HG02973 (cell line): ENCODE measurements around the gene SMTNL1.

Source experiments
- ATAC-seq: cut with Tn5 transposase; IDR thresholded peaks from one replicate; pipeline ENCODE4 v1.9.1; 2021; ENCODE audit warnings: moderate library complexity; ENCODE audit not compliant: unreplicated experiment

SMTNL1 gene

DNA sequence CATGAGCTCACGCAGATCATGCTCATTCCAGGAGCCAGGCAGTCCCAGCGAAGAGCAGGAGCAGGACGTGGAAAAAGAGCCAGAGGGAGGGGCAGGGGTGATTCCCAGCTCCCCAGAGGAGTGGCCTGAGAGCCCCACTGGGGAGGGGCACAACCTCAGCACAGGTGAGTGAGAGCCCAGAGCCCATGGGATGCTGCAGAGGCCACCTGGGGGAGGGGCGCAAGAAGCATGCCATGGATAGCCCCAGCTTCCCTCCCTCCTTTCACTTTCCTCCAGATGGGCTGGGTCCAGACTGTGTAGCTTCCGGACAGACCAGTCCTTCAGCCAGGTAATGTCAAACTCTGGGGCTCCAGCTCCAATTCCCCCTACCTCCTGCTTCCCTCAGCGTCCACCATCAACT, 6.2 kb downstream of the SMTNL1 start:
- ATAC-seq = no peak

- ATAC-seq = no peak
Measured at GRCh38 chr11:57544566-57544965, 7.2 kb downstream of the SMTNL1 start.

- ATAC-seq = no peak
Measured at GRCh38 chr11:57545883-57546282, 8.5 kb downstream of the SMTNL1 start.

DNA sequence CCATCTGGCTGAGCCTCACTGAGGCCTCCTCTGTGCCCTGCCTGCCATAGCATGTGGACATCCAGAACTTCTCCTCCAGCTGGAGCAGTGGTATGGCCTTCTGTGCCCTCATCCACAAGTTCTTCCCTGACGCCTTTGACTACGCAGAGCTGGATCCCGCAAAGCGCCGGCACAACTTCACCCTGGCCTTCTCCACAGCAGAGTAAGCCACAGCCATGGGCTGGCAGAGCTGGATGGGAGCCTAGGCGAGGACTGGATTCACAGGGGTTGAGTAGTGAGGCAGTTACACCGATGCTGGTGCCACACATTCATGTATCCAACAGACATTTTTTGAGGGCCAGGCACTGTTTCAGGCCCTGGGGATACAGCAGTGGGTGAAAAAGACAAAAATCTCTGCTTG, 9.1 kb downstream of the SMTNL1 start:
- ATAC-seq = no peak

DNA sequence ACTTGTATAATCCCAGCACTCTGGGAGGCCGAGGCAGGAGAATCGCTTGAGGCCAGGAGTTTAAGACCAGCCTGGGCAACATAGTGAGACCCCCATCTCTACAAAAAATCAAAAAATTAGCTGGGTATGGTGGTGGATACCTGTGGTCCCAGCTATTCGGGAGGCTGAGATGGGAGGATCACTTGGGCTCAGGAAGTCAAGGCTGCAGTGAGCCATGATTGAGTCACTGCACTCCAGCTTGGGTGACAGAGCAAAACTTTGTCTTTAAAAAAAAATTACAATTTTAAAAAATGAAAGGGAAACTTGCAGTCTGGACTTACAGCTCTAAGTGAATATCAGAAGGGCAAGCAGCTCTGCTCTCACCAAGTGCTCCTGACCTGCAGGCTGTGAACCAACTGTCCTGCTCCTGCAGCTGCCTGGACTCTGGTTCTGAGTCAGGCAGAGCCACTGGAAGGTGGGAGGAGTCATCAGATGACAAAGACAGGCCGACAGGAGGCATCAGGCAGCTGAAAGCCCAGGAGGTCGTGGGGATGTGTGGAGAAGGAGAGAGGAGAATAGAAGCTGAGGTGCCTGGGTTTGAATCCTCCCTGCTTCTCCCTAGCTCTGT, 9.6 kb downstream of the SMTNL1 start:
- peak; percentile 62 for ATAC-seq

DNA sequence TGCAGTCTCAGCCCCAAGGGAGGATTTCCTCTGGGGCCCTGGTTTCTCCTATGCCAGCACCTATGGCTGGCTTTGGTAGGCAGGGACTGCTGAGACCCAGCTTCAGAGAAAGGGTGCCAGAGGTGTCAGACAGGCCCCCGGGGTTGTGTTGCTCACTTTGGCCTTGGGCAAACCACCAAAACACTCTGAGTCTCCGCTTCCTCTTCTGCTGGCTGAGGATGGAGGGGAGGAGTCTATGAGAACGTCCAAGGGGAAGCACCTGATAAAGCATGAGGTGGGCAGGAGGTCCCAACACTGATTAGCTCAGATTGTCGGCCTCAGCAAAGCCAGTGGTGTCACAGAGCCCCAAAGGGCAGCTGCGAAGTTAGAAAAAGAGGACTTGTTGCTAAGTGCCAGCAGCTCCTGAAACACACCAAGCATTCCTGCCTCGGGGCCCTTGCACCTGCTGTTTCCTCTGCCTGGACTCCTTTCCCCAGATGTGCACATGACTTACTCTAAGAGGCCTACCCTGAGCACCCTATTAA, 10.5 kb downstream of the SMTNL1 start:
- ATAC-seq = peak; percentile 89

DNA sequence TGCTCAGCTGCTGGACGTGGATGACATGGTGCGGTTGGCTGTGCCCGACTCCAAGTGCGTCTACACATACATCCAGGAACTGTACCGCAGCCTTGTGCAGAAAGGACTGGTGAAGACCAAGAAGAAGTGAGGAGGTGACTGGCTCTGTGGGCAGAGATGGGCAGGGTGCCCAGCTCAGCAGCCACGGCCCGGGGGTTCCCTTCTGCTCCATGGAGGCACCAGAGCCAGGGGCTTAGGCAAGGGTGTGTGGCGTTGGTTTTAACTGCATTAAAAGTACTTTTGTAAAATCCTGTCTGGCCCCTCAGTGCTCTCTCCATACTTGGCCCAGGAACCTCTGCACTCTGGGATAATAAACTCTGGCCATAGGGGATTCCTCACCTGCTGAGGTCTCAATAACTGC, 12.6 kb downstream of the SMTNL1 start:
- ATAC-seq = no peak

DNA sequence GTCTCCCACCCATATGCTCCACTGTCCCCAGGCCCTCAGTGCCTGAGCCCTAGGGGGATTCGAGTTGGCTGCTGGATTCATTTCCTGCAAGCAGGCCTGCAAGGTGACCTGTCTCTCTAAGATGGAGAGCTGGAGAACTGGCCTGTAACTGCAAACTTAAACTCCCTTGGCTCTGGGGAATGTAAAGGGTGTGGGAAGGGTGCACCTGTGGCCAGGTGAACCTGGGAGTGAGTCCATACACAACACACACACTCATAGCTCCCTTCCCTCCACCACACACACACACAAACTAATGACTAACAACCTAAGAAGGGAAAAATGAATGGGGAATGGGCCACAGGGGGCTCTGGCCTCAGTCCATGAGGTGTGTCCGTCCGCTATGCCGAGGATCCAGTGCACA, 14.5 kb downstream of the SMTNL1 start:
- ATAC-seq = no peak

- no peak for ATAC-seq
Measured at GRCh38 chr11:57552479-57552878, 15.1 kb downstream of the SMTNL1 start.

DNA sequence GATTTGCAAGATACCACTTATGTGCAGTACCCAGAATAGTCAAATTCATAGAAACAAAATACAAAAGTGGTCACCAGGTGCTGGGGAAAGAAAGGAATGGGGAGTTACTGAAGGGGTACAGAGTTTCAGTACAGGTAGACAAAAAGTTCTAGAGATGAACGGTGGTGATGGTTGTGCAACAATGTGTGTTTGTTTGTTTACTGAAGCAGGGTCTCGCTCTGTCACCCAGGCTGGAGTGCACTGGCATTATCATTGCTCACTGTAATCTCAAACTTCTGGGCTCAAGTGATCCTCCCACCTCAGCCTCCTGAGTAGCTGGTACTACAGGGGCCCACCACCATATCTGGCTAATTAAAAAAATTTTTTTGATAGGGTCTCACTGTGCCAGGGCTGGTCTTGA, 18.0 kb downstream of the SMTNL1 start:
- ATAC-seq = no peak

GRCh38 chr11:57556041-57556440, 18.6 kb downstream of the SMTNL1 start:
- no peak for ATAC-seq

GRCh38 chr11:57560146-57560545, 22.8 kb downstream of the SMTNL1 start:
- no peak for ATAC-seq

DNA sequence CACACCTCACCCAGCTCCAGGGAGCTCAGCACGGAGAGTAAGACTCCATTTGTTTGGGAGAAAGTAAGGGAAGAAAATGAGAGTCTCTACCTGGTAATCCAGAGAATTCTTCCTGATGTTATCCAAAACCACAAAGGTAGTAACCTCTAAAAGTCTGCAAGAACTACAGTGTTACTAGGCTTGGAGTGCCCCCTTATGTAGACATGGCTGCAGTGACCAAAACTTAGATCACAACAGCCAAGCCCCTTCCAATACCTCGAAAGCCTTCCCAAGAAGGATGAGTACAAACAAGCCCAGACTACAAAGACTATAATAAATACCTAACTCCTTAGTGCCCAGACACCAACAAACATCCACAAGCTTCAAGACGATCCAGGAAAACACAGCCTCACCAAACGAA, 25.2 kb downstream of the SMTNL1 start:
- no peak for ATAC-seq

DNA sequence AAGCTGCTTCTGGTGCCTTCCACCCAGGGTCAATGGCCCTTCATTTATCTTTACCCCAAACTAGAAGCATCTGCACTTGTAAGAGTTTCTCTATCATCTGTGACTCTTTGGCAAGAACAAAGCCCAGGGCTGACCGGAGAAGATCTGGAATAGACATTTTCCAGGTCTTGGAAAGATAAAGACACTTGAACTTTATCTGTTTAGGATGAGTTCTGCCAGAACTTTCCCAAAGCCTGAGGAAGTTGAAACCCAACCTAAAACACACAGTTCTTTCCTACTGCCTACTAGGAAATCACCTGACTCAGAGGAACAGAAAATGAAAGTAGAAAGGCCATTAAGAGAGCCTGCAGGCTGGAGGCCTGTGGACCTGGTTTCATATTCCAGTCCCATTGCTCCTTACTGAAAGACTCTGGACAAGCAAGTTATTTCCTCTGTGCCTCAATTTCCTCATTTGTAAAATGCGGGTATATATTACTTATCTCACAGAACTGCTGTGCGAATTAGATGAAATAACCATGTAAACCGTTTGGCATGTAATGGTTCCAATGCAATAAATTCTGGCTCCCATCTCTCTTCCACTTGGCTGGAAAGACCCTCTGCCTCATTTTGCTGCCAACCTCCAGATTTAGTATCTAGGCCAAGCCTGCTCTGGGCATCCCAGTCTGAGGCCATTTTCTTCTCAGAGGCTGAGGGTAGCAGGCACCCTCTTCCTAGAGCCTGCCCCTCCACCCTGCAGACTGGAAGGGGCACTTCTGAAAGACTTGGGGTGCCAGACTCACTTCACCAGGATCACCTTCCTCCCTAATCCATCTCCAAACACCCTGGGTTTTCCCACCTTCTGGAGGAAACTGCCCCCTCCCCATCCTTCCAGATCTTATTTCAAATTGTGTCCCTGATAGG, 28.9 kb downstream of the SMTNL1 start:
- ATAC-seq = peak; percentile 76

DNA sequence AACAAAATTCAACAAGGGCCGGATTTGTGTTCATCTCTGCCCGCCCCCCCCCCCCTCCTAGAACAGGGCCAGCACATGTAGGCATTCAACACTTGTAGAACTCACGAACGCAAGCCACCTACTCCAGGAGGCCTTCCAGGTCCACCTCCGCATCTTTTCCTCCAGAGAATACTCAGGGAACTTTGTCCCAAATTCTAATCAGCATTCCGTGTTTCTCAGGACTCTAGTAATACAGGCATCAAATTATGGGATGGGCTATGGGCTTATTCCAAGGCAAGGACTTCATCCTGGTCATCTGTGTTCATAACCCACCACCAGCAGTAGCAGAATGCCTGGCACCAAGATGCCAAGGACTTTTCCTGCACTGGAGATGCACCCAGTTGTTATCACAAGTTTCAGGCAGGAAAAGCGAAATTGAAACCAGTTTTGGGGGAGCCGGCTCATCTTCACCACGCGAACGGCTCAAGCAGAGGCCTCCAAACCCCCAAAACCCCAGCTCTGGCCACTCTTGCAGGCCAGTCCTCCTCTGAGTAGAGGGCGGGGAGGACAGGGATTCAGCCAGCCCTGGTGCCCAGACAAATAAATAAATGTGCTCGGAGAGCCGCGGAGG, 29.6 kb downstream of the SMTNL1 start:
- no peak for ATAC-seq

DNA sequence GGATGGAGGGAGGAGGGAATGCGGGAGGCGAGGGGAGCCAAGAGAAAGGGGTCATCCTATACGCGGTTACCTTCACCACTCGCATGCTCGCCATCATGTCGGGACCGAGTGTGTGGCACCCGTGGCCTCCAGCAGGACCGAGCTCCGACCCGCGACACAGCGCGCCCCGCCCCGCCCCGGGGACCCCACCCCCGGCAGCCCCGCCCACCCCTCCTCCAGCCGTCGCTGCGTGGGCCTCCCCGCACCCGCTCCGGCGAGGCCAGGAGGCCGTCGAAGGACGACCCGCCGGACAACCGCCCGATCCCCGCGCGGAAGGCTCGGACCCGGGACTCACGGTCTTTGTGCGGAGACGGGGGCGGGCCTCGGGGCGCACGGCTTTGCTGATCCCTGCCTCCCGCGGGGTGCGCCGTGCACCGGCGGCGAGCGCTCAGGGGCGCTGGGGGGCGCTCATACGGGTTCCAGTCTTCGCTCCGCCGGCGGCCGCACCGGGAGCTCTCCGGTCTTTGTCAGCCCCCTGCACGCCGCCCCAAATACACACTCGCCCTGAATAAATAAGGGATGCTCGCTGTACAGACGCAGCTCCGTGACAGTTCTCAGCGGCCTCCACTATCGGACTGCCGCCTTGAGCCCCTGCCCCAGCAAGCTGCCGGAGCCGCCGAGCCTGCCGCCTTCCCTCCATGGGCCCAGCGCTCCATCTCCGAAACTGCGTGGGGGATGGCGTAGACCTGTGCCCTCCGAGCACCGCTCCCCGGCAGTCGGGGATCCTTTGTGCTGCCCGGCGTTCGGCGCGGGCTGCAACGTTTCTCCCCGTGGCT, 30.3 kb downstream of the SMTNL1 start, which contains the start of gene UBE2L6:
Gene UBE2L6, minus strand, starts transcription at position 158 of the 815 bp plus-strand sequence. Its CDS starts 61 bp downstream, at position 97.
- peak; percentile 34 for ATAC-seq

GRCh38 chr11:57568330-57568766, 31.0 kb downstream of the SMTNL1 start:
- ATAC-seq = peak; percentile 64

GRCh38 chr11:57571606-57572005, 34.2 kb downstream of the SMTNL1 start:
- ATAC-seq = no peak

- ATAC-seq = no peak
Measured at GRCh38 chr11:57574061-57574460, 36.7 kb downstream of the SMTNL1 start.

- ATAC-seq = no peak
Measured at GRCh38 chr11:57584341-57584740, 46.9 kb downstream of the SMTNL1 start.

- no peak for ATAC-seq
Measured at GRCh38 chr11:57585301-57585700, 47.9 kb downstream of the SMTNL1 start.
